ENCODE results near the gene RYR1. TPM values are rescaled to one million over a fixed set of nuclear protein-coding genes. Genes with fewer than 3 reads are reported as not detected.
"Not testable (repeated sequence)": the region's sequence is repeated elsewhere in the genome, so short reads cannot be mapped to it uniquely, and the experiment has no call there.

The RYR1 gene
- total RNA-seq, 1 experiment from 2014 or later = not detected

- no peak for DNase-seq (ENCODE audit: low spot score)
These were observed 105.5 kb downstream of the RYR1 start for GRCh38 chr19:38538793-38539528.

GRCh38 chr19:38539751-38540150, 106.3 kb downstream of the RYR1 start:
- no peak for DNase-seq (ENCODE audit: low spot score)

GRCh38 chr19:38542040-38542439, 108.5 kb downstream of the RYR1 start:
- no peak for DNase-seq (ENCODE audit: low spot score)

- DNase-seq (ENCODE audit: low spot score) = no peak
These were observed 109.9 kb downstream of the RYR1 start for GRCh38 chr19:38543286-38543806.

GRCh38 chr19:38543807-38544568, 110.5 kb downstream of the RYR1 start:
- peak; percentile 93 for DNase-seq (ENCODE audit: low spot score)

- no peak for DNase-seq (ENCODE audit: low spot score)
These were observed 111.3 kb downstream of the RYR1 start for GRCh38 chr19:38544569-38545315.

- DNase-seq (ENCODE audit: low spot score) = no peak
These were observed 112.1 kb downstream of the RYR1 start for GRCh38 chr19:38545596-38545995.

- DNase-seq (ENCODE audit: low spot score) = no peak
These were observed 113.9 kb downstream of the RYR1 start for GRCh38 chr19:38547421-38547820.

GRCh38 chr19:38549061-38549460, 115.6 kb downstream of the RYR1 start:
- no peak for DNase-seq (ENCODE audit: low spot score)

- no peak for DNase-seq (ENCODE audit: low spot score)
These were observed 116.5 kb downstream of the RYR1 start for GRCh38 chr19:38549942-38550341.

- DNase-seq (ENCODE audit: low spot score) = no peak
These were observed 116.9 kb downstream of the RYR1 start for GRCh38 chr19:38550376-38550775.

GRCh38 chr19:38551450-38551813, 117.9 kb downstream of the RYR1 start:
- no peak for DNase-seq (ENCODE audit: low spot score)

- not testable (repeated sequence) for DNase-seq (ENCODE audit: low spot score)
These were observed 119.7 kb downstream of the RYR1 start for GRCh38 chr19:38553239-38553638.

- no peak for DNase-seq (ENCODE audit: low spot score)
These were observed 121.2 kb downstream of the RYR1 start for GRCh38 chr19:38554676-38555141.

- no peak for DNase-seq (ENCODE audit: low spot score)
These were observed 121.7 kb downstream of the RYR1 start for GRCh38 chr19:38555200-38555599.

GRCh38 chr19:38556521-38557174, 123.2 kb downstream of the RYR1 start:
- DNase-seq (ENCODE audit: low spot score) = peak; percentile 40

- DNase-seq (ENCODE audit: low spot score) = peak; percentile 90
These were observed 123.8 kb downstream of the RYR1 start for GRCh38 chr19:38557205-38557799.

- DNase-seq (ENCODE audit: low spot score) = not testable (repeated sequence)
These were observed 125.4 kb downstream of the RYR1 start for GRCh38 chr19:38558933-38559332.

- no peak for DNase-seq (ENCODE audit: low spot score)
These were observed 126.2 kb downstream of the RYR1 start for GRCh38 chr19:38559428-38560401.

GRCh38 chr19:38561053-38561606, 127.6 kb downstream of the RYR1 start:
- no peak for DNase-seq (ENCODE audit: low spot score)

Data from H4 (cell line).